SK-N-SH (cell line): Measurements from ENCODE around the gene POLDIP3.
"Not testable (repeated sequence)": the region's sequence is repeated elsewhere in the genome, so short reads cannot be mapped to it uniquely, and the experiment has no call there.

Experiments
- CTCF ChIP-seq: fragments of 200-600 bp; sonication (generic); IDR thresholded peaks from 2 replicates; pipeline ENCODE4 v1.6.1; 2017; ENCODE audit warnings: antibody characterized with exemption, mild to moderate bottlenecking, moderate library complexity
- EP300 ChIP-seq, 2 experiments: IDR thresholded peaks; 2 replicates each; pipeline versions ENCODE4 v1.4.0 to v1.6.1; 2012; ENCODE audit warnings: borderline replicate concordance in 1 of 2, low read depth in 1 of 2, low read length in 1 of 2
- PBX3 ChIP-seq: IDR thresholded peaks from 2 replicates; pipeline ENCODE4; 2012
- POLR2AphosphoS5 ChIP-seq: IDR thresholded peaks from 2 replicates; pipeline ENCODE4 v1.6.1; 2012; ENCODE audit warnings: low read depth, low read length
- SIN3A ChIP-seq: IDR thresholded peaks from 2 replicates; pipeline ENCODE4 v1.6.1; 2012; ENCODE audit warnings: low read depth, mild to moderate bottlenecking, low read length, moderate library complexity, borderline replicate concordance
- TAF1 ChIP-seq: IDR thresholded peaks from 2 replicates; pipeline ENCODE4 v1.6.1; 2012; ENCODE audit warnings: low read depth, mild to moderate bottlenecking, low read length, moderate library complexity, borderline replicate concordance
- TCF12 ChIP-seq: IDR thresholded peaks from 2 replicates; pipeline ENCODE4 v1.4.0; 2012
- TF ChIP-seq, protein P1 (sequence below): IDR thresholded peaks from 2 replicates; pipeline ENCODE4 v1.4.0; 2012; ENCODE audit warnings: low read depth, borderline replicate concordance
- TF ChIP-seq, protein P2 (sequence below): IDR thresholded peaks from 2 replicates; pipeline ENCODE4 v1.6.1; 2012; ENCODE audit warnings: mild to moderate bottlenecking, low read depth, low read length, moderate library complexity

GRCh38 chr22:42548126-42548525 lies 66.6 kb downstream of the POLDIP3 start:
- not testable (repeated sequence) for TF ChIP-seq CTCF; POLR2AphosphoS5; PBX3; EP300 (IDR thresholded peaks at IDR 0.05; ENCODE audit: borderline replicate concordance in 1 of 2, low read depth in 1 of 2, low read length in 1 of 2); TCF12; TAF1; SIN3A
- TF ChIP-seq, protein P1, sequence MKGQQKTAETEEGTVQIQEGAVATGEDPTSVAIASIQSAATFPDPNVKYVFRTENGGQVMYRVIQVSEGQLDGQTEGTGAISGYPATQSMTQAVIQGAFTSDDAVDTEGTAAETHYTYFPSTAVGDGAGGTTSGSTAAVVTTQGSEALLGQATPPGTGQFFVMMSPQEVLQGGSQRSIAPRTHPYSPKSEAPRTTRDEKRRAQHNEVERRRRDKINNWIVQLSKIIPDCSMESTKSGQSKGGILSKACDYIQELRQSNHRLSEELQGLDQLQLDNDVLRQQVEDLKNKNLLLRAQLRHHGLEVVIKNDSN: not testable (repeated sequence)
- TF ChIP-seq, protein P2, sequence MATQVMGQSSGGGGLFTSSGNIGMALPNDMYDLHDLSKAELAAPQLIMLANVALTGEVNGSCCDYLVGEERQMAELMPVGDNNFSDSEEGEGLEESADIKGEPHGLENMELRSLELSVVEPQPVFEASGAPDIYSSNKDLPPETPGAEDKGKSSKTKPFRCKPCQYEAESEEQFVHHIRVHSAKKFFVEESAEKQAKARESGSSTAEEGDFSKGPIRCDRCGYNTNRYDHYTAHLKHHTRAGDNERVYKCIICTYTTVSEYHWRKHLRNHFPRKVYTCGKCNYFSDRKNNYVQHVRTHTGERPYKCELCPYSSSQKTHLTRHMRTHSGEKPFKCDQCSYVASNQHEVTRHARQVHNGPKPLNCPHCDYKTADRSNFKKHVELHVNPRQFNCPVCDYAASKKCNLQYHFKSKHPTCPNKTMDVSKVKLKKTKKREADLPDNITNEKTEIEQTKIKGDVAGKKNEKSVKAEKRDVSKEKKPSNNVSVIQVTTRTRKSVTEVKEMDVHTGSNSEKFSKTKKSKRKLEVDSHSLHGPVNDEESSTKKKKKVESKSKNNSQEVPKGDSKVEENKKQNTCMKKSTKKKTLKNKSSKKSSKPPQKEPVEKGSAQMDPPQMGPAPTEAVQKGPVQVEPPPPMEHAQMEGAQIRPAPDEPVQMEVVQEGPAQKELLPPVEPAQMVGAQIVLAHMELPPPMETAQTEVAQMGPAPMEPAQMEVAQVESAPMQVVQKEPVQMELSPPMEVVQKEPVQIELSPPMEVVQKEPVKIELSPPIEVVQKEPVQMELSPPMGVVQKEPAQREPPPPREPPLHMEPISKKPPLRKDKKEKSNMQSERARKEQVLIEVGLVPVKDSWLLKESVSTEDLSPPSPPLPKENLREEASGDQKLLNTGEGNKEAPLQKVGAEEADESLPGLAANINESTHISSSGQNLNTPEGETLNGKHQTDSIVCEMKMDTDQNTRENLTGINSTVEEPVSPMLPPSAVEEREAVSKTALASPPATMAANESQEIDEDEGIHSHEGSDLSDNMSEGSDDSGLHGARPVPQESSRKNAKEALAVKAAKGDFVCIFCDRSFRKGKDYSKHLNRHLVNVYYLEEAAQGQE: not testable (repeated sequence)
